Measurements from ENCODE around the gene SLC38A10. TPM values are rescaled to one million over a fixed set of nuclear protein-coding genes. Genes with fewer than 3 reads are reported as not detected.
A peak's percentile ranks its signal among the peaks of the same experiment; 100 is the strongest.

SLC38A10 gene
- total RNA-seq (89.7 TPM), polyA plus RNA-seq (ENCODE audit: insufficient read depth, low read depth, low replicate concordance) (72.7 TPM)
- long read RNA-seq, donor 1, full-length matches to known transcripts, result 10 of 10 reads
- long read RNA-seq, donor 1, partial matches to known transcripts, result 0 of 10 reads
- long read RNA-seq, donor 1, other reads (novel, unspliced or antisense), result 0 of 10 reads
- long read RNA-seq, donor 2, full-length matches to known transcripts, result 9 of 9 reads
- long read RNA-seq, donor 2, partial matches to known transcripts, result 0 of 9 reads
- long read RNA-seq, donor 2, other reads (novel, unspliced or antisense), result 0 of 9 reads
- long read RNA-seq, donor 3, full-length matches to known transcripts, result 6 of 6 reads
- long read RNA-seq, donor 3, partial matches to known transcripts, result 0 of 6 reads
- long read RNA-seq, donor 3, other reads (novel, unspliced or antisense), result 0 of 6 reads
- long read RNA-seq, donor 4, full-length matches to known transcripts, result 20 of 20 reads
- long read RNA-seq, donor 4, partial matches to known transcripts, result 0 of 20 reads
- long read RNA-seq, donor 4, other reads (novel, unspliced or antisense), result 0 of 20 reads
- long read RNA-seq, donor 5, result 0 reads
- long read RNA-seq, donor 6, full-length matches to known transcripts, result 4 of 4 reads
- long read RNA-seq, donor 6, partial matches to known transcripts, result 0 of 4 reads
- long read RNA-seq, donor 6, other reads (novel, unspliced or antisense), result 0 of 4 reads
- long read RNA-seq, donor 7, full-length matches to known transcripts, result 143 of 349 reads
- long read RNA-seq, donor 7, partial matches to known transcripts, result 41 of 349 reads
- long read RNA-seq, donor 7, other reads (novel, unspliced or antisense), result 165 of 349 reads
- long read RNA-seq, donor 8, full-length matches to known transcripts, result 7 of 7 reads
- long read RNA-seq, donor 8, partial matches to known transcripts, result 0 of 7 reads
- long read RNA-seq, donor 8, other reads (novel, unspliced or antisense), result 0 of 7 reads
- long read RNA-seq, donor 9, full-length matches to known transcripts, result 4 of 4 reads
- long read RNA-seq, donor 9, partial matches to known transcripts, result 0 of 4 reads
- long read RNA-seq, donor 9, other reads (novel, unspliced or antisense), result 0 of 4 reads
- long read RNA-seq, donor 10, full-length matches to known transcripts, result 8 of 8 reads
- long read RNA-seq, donor 10, partial matches to known transcripts, result 0 of 8 reads
- long read RNA-seq, donor 10, other reads (novel, unspliced or antisense), result 0 of 8 reads

DNA sequence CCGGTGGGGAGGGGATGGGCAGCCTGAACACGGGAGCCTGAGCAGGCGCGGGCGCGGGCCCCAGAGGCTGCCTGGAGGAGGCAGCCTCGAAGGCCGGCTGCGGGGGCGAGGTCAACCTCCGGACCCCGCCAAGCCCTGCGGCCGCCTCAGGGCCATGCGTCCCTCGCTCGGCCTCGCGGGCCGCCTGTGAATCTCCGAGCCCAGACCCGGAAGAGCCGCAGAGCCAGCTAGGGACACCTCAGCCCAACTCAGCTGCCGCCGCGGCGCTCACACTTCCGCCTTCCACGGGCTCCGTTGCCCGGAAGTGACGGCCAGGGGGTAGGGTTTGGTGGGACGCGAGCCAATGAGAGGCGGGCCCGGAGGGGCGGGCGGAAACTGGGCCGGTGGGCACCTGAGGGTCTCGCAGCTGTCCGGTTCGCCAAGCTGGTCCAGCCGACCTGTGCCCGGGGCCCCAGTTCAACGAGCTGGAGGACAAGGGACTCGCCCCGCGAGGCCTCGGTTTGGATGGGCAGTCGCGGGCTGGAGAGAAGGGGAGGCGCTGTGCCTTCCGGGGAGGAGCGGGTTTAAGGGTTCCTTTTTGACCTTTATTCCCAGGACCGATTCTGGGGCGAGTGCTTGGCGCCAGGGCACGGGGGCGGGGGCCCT lies at the start of gene SLC38A10:
Gene SLC38A10 (minus strand): TSS at position 277 of the 645 bp plus-strand sequence. CDS start 386 bp downstream, outside the sequence.
- no peak for FAIRE-seq
- intact Hi-C loops (cut with DNase I), result no loop called here
- peak within 1 kb of the TSS; percentile 94 to 96 for H3K27ac ChIP-seq (ENCODE audit: low read depth in 2 of 2, low read length in 2 of 2)

DNA sequence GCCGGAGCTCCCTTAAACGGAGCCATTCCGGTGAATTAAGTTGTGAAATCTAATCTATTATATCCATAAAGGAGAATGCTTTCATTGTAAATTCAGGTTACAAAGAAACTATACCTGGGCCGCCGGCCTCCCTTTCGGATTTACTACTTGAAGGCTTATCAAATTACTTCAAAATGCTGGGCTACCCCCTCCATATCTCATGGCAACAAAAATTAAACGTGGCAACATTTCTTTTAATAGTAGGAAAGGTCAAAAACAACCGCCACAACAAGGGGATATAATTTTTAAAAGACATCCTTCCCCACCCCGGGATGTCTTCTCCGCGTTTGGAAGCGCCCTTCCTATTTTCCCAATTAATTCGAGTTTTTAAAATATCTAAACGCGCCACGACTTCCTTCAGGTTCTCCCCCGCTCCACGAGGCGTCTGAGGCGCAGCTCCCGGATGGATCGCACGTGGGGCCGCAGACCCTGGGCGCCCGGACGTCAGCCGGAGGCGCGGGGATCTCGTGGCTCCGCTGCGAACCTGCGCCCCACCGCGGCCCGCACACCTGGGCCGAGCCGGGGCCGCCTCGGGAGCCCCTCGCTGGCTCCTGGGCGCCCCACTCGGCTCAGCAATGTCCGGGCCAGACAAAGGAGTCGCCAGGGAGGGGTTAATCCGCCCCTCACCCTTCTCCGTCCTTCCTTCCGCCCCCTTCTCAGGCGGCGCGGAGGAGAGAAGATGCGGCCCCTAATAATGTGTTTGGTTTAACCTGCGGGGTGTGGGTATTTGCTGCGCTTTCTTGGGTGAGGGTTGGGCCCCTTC lies 47.4 kb upstream of the SLC38A10 start:
- Histone ChIP-seq H3K4me1 (ENCODE audit: control insufficient read depth in 2 of 3, insufficient read depth in 2 of 3, low read depth in 1 of 3, low read length in 3 of 3) (peaks cover 0 to 28% (median 15%) of the 10 kb centered on the region in 3 donors), H3K27me3 (ENCODE audit: control insufficient read depth, insufficient read depth, low read length) (no peaks in the 10 kb centered on the region), H3K27ac (ENCODE audit: low read depth in 2 of 2, low read length in 2 of 2) (peak overlapping the region; percentile 94 to 95), H3K9me3 (ENCODE audit: control insufficient read depth in 2 of 3, insufficient read depth in 1 of 3, low read length in 3 of 3) (no peaks in the 10 kb centered on the region), H3K4me3 (ENCODE audit: low read length in 3 of 3) (peak overlapping the region; percentile 38 to 92 (median 86)), H3K36me3 (ENCODE audit: control insufficient read depth in 2 of 3, insufficient read depth in 3 of 3, low read length in 3 of 3) (no peaks in the 10 kb centered on the region), H3K9ac (ENCODE audit: low read length in 3 of 3) (peak overlapping the region in 2 of 3 donors; percentile 76 to 78)
- intact Hi-C loops (cut with DNase I), result no loop called here
- DNase-seq (peak in 3 of 5 donors; percentile 57 to 72 (median 58)), FAIRE-seq (no peak)
- TF ChIP-seq CTCF (IDR thresholded peaks at IDR 0.05; ENCODE audit: borderline replicate concordance, extremely low read depth, insufficient read depth), result no peak

More for the DNA sequence above, at the start of gene SLC38A10:
- Histone ChIP-seq H3K4me3 (ENCODE audit: low read length in 3 of 3) (peak within 1 kb of the TSS; percentile 66 to 88 (median 83)), H3K9ac (ENCODE audit: low read length in 3 of 3) (peak within 1 kb of the TSS; percentile 51 to 91 (median 86)), H3K9me3 (ENCODE audit: control insufficient read depth in 2 of 3, insufficient read depth in 1 of 3, low read length in 3 of 3) (no peaks in the 10 kb centered on the region), H3K27me3 (ENCODE audit: control insufficient read depth, insufficient read depth, low read length) (no peaks in the 10 kb centered on the region), H3K36me3 (ENCODE audit: control insufficient read depth in 2 of 3, insufficient read depth in 3 of 3, low read length in 3 of 3) (no peaks in the 10 kb centered on the region), H3K4me1 (ENCODE audit: control insufficient read depth in 2 of 3, insufficient read depth in 2 of 3, low read depth in 1 of 3, low read length in 3 of 3) (peaks cover 0 to 17% (median 12%) of the 10 kb centered on the region in 3 donors)
- no peak for TF ChIP-seq CTCF (IDR thresholded peaks at IDR 0.05; ENCODE audit: borderline replicate concordance, extremely low read depth, insufficient read depth)
- peak; percentile 92 to 97 (median 94) for DNase-seq

All from kidney (tissue), 22 donors.